Colonic mucosa (tissue), 4 donors: ENCODE results near the gene ATP10A. TPM values are rescaled to one million over a fixed set of nuclear protein-coding genes. Genes with fewer than 3 reads are reported as not detected.

Source experiments
- DNase-seq: peaks from one replicate; pipeline ENCODE4 v3.0.0-alpha.2; 2020
- H3K27ac ChIP-seq: fragments of 200-600 bp; one replicate; pipeline ENCODE4 v1.8.0; 2021
- H3K27me3 ChIP-seq: fragments of 200-600 bp; one replicate; pipeline ENCODE4 v1.8.0; 2021
- H3K36me3 ChIP-seq: fragments of 200-600 bp; one replicate; pipeline ENCODE4 v1.8.0; 2021
- H3K4me1 ChIP-seq: fragments of 200-600 bp; one replicate; pipeline ENCODE4 v1.8.0; 2021; ENCODE audit warnings: mild to moderate bottlenecking
- H3K4me3 ChIP-seq: fragments of 200-600 bp; one replicate; pipeline ENCODE4 v1.8.0; 2021
- H3K9ac ChIP-seq, 2 donors: one replicate each; pipeline ENCODE4 v1.7.0; 2013; ENCODE audit warnings: control low read depth in 2 of 2, low read depth in 2 of 2, low read length in 2 of 2
- H3K9me3 ChIP-seq: fragments of 200-600 bp; one replicate; pipeline ENCODE4 v1.8.0; 2021
- intact Hi-C: fragments of 100-400 bp; cut with DNase I; formaldehyde crosslinking; loops from one replicate; pipeline ENCODE4 v1.14.1; 2022
- total RNA-seq, 2 donors: library from RNA; stranded (reverse); fragmentation: NEBNext Ultra II Directional in 1 of 2; extraction: Animal tissue kit (Norgen Biotek cat#: 25700) in 1 of 2; gene quantifications; one replicate each; pipeline ENCODE4 v1.2.1, GENCODE V29; 2021
- TF ChIP-seq, protein P1 (sequence below): fragments of 200-600 bp; IDR thresholded peaks from one replicate; pipeline ENCODE4 v1.8.0; 2022; ENCODE audit warnings: antibody characterized with exemption, mild to moderate bottlenecking
- donor health status: healthy.
- donor health status: DM: no; HTN: no; CAD: no.
- donor health status: DM: no; HTN: no; CAD: no.

The ATP10A gene
- total RNA-seq, 2 donors from 2014 or later = 0.89 to 1.0 TPM

- no peak for DNase-seq
- Histone ChIP-seq H3K27me3 (no peaks in the 10 kb centered on the region), H3K4me3 (no peak overlapping the region), H3K4me1 (no peaks in the 10 kb centered on the region), H3K9ac (no peak overlapping the region), H3K27ac (no peak overlapping the region), H3K9me3 (no peaks in the 10 kb centered on the region), H3K36me3 (no peaks in the 10 kb centered on the region)
- intact Hi-C loops = no loop called here
- TF ChIP-seq, protein P1, sequence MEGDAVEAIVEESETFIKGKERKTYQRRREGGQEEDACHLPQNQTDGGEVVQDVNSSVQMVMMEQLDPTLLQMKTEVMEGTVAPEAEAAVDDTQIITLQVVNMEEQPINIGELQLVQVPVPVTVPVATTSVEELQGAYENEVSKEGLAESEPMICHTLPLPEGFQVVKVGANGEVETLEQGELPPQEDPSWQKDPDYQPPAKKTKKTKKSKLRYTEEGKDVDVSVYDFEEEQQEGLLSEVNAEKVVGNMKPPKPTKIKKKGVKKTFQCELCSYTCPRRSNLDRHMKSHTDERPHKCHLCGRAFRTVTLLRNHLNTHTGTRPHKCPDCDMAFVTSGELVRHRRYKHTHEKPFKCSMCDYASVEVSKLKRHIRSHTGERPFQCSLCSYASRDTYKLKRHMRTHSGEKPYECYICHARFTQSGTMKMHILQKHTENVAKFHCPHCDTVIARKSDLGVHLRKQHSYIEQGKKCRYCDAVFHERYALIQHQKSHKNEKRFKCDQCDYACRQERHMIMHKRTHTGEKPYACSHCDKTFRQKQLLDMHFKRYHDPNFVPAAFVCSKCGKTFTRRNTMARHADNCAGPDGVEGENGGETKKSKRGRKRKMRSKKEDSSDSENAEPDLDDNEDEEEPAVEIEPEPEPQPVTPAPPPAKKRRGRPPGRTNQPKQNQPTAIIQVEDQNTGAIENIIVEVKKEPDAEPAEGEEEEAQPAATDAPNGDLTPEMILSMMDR = no peak
Observed at GRCh38 chr15:25784876-25785640, 78.1 kb downstream of the ATP10A start.

DNA sequence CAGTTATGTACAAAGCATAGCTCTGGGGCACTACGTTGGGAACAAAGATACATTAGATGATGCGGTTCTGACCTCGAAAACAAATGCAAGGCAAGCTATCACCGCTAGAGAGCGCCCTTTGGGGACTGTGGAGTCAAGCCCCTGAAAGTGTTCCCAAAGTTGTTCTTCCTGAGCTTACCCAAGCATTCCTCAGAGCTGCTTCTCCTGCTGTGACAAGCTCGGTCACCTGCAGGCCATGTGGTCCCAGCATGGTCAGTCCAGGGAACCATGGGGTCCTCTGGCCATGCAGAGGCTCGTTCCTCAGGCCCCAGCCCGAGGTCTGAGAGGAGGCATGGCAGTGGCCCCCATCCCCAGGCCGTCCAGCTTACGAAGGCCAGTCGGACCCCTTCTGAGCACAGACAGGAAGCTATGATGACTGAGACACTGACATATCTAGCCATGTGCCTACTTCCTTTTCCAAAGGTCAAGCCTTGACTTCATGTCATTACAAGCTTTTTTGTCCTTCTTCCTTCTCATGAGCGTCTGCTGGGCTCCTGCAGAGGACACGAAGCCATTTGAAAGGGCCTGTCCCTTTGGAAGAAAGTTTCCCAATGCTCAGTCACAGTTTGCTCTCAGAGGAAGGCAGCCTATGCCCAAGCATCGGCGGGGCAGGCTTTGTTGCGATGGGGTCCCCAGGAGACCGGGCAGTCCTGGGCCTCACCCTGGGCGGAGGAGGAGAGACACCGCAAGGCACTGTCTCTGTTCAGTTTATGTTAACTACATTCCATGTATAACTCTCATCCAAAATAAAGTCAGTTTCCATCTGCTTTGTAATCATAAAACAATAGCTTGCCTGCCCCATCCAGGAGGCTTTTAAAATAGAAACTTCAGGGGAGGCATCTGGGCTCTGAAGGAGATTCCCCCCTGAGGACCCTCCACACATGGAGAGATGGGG is 79.3 kb downstream of the ATP10A start:
- Histone ChIP-seq H3K4me1 (no peaks in the 10 kb centered on the region), H3K27ac (no peak overlapping the region), H3K9me3 (no peaks in the 10 kb centered on the region), H3K36me3 (no peaks in the 10 kb centered on the region), H3K4me3 (no peak overlapping the region), H3K27me3 (no peaks in the 10 kb centered on the region), H3K9ac (no peak overlapping the region)
- DNase-seq = no peak
- TF ChIP-seq, protein P1 = no peak
- intact Hi-C loops = no loop called here

GRCh38 chr15:25783134-25783533 is 80.0 kb downstream of the ATP10A start:
- no peak overlapping the region for H3K4me3 ChIP-seq
- no peaks in the 10 kb centered on the region for H3K9me3 ChIP-seq
- no peak overlapping the region for H3K27ac ChIP-seq
- intact Hi-C loops = no loop called here
- TF ChIP-seq, protein P1 = no peak
- H3K9ac ChIP-seq = no peak overlapping the region
- no peaks in the 10 kb centered on the region for H3K27me3 ChIP-seq
- DNase-seq = no peak
- no peaks in the 10 kb centered on the region for H3K36me3 ChIP-seq
- no peaks in the 10 kb centered on the region for H3K4me1 ChIP-seq

DNA sequence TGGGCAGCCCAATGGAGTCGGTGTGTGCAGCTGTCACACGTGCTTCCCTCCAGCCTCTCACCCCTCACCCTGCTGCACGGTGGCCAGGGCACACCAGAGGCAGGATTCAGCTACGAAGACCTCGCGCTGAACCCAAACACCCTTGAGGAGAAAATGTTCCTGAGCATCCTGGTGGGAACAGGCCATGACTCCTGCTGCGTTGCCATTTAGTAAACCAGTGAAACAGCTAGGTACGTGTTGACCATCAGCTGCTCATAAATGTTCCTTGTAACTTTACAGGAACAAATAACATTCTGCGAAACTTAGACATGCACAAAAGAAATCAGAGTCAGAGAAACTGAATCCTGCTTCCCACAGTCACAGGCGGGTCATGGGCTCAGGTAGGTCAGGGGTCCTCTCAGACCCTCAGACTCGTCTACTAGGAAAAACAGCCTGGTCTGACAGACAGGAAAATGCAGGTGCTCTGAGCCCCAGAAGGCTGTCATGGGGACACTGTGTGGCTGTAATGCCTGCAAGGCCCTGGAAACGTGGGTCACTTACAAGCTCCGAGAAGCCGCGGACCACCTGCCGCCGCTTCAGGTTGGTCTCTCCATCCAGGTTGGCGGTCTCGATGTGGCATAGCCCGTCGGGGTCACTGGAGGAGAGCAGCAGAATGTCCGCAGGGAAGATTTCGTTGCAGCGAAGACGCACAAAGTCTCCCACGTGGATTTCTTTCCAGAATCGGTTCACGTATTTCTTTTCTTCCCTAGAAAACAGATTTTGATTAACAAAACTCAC is 82.5 kb downstream of the ATP10A start:
- no peaks in the 10 kb centered on the region for H3K9me3 ChIP-seq
- H3K27me3 ChIP-seq = no peaks in the 10 kb centered on the region
- TF ChIP-seq, protein P1 = no peak
- H3K9ac ChIP-seq = no peak overlapping the region
- intact Hi-C loops = no loop called here
- DNase-seq = no peak
- no peak overlapping the region for H3K4me3 ChIP-seq
- no peaks in the 10 kb centered on the region for H3K36me3 ChIP-seq
- H3K4me1 ChIP-seq = no peaks in the 10 kb centered on the region
- H3K27ac ChIP-seq = no peak overlapping the region

GRCh38 chr15:25778161-25778560 is 85.0 kb downstream of the ATP10A start:
- no peak overlapping the region for H3K27ac ChIP-seq
- TF ChIP-seq, protein P1 = no peak
- H3K9ac ChIP-seq = no peak overlapping the region
- no peak for DNase-seq
- H3K36me3 ChIP-seq = no peaks in the 10 kb centered on the region
- intact Hi-C loops = no loop called here
- H3K4me3 ChIP-seq = no peak overlapping the region
- no peaks in the 10 kb centered on the region for H3K4me1 ChIP-seq
- H3K9me3 ChIP-seq = no peaks in the 10 kb centered on the region
- H3K27me3 ChIP-seq = no peaks in the 10 kb centered on the region
